ENCODE data around the gene ARSB. TPM values are rescaled to one million over a fixed set of nuclear protein-coding genes. Genes with fewer than 3 reads are reported as not detected.

Gene ARSB
- total RNA-seq, 1 donor from 2014 or later = 11.0 TPM

DNA sequence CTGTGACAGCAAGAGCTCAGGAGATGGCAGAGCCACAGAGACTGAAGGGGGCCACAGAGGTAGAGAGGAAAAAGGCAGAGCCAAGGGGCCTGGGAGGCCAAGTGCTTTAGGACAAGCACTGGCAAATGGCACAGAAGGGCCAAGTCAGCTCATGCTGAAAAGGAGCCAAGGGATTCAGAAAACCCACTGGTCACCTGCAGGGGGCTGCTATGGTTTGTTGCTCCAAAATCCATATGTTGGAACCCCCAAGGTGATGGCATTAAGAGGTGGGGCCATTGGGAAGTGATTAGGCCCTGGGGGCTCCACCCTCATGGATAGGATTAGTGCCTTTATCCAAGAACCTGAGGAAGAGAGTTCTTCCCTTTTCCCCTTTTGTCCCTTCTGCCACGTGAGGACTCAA lies 165.4 kb downstream of the ARSB start:
- DNase-seq = no peak
- no peak for ATAC-seq
- intact Hi-C loops (cut with micrococcal nuclease) = no loop called here

DNA sequence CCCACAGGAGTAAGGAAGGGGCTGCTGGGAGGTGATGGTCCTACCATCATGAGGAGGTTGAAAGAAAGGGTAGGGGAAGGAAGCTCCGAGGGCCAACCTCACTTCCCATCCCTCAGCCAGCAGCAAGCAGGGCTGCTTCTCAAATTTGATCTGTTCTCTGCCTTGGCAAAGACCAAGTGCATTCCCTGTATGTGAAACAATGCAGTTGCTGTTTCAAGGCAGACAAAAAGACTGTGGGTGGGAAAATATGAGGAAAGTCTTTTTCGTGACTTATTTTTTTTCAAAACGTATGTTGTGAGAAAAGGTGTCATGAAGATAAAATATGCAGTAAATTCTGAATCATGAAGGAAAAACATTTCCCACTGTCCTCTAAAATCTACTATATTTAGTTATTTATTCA lies 165.9 kb downstream of the ARSB start:
- intact Hi-C loops (cut with micrococcal nuclease) = no loop called here
- ATAC-seq (no peak), DNase-seq (no peak)

DNA sequence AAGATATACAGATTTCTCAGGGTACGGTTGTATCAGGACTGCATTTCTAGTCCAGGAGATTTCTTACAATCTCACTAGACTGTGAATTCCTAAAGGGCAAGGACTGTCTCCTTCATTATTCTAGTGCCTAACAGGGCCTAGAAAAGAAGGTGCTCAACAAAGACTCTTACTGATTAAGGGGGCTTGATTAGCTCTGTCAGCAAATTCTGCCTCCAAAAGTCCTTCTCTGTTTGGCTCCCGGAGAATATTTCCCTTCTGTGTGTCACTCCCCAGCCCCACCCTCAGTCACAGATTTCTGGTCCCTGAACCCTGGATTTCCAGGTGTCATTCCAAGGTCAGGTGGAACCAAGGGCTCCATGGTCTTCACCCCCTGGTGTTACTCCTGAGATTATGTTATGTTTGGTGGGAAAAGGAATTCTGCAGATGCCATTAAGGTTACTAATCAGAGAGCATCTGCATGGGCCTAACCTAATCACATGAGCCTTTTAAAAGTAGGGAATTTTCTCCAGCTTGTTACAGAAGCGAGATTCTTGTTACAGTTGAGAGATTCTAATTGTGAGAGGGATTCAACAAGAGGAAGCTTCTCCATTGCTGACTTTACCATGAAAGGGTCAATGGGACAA lies 168.9 kb downstream of the ARSB start:
- intact Hi-C loops (cut with micrococcal nuclease) = no loop called here
- no peak for ATAC-seq
- DNase-seq = no peak

DNA sequence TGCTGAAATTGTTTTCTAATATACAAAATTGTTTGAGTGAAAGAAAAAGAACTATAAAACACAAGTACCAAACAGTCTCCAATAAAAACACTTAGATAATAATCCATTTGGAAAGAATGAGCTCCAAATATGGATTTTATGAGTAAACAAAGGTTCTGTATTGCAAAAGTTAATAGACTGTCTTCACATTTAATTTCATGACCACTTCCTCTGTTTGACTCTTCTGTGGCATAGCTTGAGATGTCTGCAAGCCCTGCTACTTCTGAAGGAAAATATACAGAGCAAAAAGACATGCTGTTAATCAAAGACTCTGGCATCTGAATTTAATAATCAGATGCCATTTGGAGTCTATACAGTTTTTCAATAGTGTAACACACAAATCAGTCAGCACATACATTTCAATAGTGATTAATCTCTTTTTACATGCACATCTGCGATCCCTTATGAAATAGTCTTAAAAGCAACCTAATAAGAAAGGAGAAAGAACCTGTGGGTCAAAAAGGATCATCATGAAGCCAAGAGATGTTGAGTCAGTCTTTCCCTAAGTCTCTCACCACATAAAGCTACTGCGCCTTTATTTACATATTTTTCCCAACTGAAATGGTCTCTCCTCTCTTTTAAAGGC lies 171.1 kb downstream of the ARSB start:
- ATAC-seq = no peak
- intact Hi-C loops (cut with micrococcal nuclease) = no loop called here
- DNase-seq = no peak

DNA sequence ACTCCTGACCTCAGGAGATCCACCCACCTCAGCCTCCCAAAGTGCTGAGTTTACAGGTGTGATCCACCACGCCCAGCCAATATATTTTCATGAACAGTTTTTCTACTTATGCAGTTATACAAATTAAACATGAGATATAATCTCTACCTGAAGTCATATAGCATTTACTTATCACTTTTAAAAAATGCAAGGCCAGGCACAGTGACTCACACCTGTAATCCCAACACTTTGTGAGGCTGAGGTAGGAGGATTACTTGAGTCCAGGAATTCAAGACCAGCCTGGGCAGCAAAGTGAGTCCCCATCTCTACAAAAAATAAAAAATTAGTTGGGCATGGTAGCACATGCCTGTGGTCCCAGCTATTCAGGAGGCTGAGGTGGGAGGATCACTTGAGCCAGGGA lies 171.8 kb downstream of the ARSB start:
- intact Hi-C loops (cut with micrococcal nuclease) = no loop called here
- no peak for DNase-seq
- no peak for ATAC-seq

DNA sequence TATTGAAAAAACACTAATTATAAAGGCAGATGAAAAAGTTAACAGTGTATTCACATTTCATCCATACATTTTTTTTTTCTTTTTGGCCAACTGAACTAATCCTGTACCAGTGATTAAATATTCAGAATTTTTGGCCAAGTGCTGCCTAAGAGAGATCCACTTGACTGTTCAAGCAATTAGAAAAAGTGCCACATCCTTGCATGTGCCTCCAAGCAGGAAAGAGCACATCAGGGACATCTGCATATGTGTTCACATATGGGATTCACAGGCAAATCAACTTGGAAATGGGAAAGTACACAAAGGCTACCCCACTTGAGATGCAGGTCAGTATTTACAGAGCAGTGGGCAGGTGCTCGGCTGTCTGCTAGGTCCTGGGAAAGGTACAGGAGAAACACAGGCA lies 173.2 kb downstream of the ARSB start:
- intact Hi-C loops (cut with micrococcal nuclease) = no loop called here
- no peak for ATAC-seq
- DNase-seq = no peak

DNA sequence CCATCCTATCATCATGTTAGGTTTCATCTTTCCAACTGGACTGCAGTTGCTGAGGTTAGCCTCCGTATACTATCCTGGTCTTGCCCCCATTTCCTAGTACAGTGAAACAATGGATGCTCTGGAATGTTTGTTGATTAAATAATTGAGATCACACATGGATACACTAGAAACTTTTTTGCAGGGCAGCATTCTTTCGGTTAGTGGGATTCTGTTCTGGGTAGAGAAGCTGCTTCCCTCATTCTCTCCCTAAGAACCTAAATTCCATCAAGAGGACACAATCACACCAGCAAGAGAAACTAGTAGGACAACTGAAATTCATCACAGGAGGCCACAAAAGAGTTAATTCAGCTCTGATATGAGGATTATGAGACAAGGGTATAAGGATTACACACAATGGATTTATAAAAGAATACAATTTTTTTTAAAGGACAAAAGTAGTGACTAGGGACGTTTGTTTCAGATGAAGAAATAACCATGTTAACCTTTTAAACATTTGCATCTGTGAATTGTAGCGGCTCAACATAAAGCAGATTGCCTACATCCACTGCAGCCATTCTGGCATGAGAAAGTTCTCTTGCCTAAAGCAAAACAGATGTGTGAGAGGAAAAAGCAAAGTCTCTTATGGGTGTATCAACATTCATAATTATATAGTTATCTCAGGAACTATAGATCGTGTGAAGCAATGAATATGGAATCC lies 173.8 kb downstream of the ARSB start:
- no peak for DNase-seq

DNA sequence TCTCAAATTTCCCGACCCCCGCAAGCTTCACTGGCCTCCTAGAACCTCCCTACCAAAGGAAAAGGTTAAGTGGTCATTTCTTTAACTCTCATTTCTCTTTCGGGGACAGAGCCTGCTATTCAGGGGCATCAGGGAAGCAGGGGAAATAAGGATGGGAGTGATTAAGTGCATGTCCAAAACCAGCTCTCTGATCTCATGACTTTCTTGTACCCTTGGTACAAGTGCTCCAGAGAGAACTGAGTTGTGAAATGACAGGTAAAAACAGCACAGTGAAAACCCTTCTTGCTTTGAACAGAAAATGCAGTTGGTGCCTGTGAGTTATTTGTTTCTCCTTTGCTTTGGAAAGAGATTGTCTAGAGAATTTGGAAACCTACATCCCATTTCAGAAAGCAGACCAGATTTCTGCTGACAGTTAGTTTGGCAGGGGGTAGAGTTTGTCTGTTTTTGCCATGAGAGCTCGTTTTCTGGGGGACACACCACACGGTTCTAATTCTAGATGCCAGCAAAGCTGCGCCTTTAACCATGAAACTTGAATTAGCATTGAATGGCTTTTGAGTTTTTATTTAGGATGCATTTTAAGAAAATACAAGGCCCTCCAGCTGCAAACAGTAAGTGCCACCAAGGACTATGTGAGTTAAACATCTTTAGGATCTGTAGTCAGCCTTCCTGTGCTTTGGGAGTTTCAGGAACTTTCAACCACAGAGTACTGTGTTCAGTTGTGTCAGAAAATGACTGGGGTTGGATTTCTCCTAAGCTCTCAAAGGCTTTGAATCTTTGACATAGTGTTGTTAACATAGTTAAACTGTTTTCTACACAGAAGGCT lies 174.8 kb downstream of the ARSB start:
- no peak for DNase-seq
- peak; percentile 65 for ATAC-seq
- intact Hi-C loops (cut with micrococcal nuclease) = no loop called here

More for the DNA sequence above, 173.8 kb downstream of the ARSB start:
- intact Hi-C loops (cut with micrococcal nuclease) = no loop called here
- no peak for ATAC-seq

DNA sequence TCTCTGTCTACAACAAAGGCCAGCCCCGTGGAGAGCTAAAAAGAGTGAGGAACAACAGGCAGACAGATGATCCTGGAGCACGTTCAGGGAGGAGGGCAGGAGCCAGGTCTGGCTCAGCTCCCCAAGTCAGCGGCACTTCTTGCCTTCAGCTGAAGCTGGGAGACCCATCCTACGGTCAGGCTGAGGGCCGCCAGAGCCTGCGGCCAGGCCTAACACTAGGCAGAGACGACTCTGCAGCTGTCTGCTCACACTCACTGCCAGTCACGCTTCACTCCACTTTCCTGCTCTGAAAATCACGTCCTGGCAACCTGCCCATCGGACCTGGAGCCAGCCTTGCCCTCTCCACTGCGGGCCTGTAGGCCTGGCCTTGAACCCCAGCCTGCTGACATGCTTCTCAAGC lies 175.7 kb downstream of the ARSB start:
- ATAC-seq = peak; percentile 49
- intact Hi-C loops (cut with micrococcal nuclease) = no loop called here
- peak; percentile 38 for DNase-seq

DNA sequence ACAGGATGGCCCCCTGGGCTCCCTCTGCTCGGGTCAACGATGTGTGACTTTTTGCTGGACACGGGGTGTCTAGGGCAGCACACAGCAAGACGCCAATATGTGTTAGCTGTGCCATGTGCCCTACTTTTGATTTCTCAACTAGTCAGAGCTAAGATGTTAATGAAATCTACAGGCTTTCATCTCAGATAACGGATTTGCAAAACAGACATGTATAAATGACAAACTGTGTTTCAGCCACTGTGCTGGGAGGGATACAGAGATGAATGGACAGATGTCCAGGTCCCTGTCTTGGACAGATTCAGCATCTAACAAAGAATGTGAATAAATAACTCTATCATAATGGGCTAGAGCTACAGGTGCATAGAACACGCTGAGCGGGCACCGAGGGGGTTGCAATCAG lies 176.3 kb downstream of the ARSB start:
- DNase-seq (no peak), ATAC-seq (no peak)
- intact Hi-C loops (cut with micrococcal nuclease) = no loop called here

DNA sequence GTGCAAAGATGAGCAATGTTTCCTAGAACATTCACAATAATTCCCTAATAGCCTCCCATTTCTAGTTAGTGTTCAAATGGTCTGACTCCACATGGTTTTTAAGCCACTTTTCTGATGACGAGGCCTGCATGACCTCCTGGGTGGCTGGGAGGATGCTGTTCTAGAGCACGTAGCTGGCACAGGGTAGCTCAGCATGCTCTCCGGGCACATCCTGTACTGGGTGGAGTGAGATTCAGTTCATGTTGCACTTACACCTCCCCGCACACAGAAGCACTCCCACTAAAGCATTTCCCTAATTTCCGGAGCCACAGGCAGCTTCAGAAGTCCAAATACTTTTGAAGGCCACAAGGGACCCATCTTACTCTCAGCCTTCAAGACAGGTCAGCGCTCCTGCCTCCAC lies 176.7 kb downstream of the ARSB start:
- intact Hi-C loops (cut with micrococcal nuclease) = no loop called here
- no peak for DNase-seq
- ATAC-seq = peak; percentile 64

DNA sequence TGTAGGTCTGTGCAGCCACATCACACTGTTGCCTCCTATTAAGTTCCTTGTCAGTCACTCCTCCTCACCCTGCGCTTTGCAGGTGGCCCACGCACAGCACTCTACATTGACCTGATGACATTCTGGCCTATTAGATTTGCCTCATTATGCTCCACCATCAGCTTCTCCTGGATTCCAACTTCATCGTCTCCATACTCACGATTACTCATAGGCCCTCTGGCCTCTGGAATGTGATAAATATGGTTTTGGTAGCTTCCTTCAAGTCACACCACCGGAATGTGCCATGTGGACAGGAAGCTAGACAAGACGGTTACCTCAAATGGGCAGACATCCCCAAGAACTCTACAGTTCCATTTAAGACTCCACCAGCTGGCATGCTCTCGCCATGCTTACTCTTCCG lies 178.6 kb downstream of the ARSB start:
- no peak for DNase-seq
- intact Hi-C loops (cut with micrococcal nuclease) = no loop called here
- ATAC-seq = no peak

DNA sequence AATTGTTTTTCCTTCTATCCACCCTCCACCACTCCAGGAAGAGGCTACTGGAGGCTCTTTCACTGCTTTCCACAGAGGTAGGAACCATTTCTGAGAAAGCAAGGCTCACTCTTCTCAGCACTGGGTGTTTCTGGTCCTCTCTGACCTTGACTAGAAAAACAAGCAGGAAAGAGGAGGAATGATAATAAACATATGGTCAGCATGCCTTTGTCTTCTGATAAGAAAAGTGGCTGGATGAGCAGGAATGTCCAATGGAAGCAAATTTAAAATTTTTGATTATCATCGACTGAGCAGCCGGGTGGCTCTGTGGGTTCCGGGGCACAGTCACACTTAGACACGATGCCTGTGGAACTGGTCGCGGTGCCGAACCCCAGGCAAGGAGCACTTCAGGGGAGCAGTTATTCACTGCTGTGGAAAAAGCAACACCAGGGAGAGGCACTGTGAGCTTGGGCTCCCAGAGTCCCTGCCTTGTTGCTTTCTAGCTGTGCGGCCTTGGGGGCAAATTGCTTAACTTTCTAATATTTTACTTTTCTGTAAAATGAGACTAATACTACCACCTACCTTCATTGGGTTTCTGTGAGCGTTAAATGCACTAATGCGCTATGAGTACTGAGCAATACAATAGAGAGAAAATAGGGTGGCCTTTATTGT lies 179.5 kb downstream of the ARSB start:
- intact Hi-C loops (cut with micrococcal nuclease) = no loop called here
- ATAC-seq (no peak), DNase-seq (no peak)

DNA sequence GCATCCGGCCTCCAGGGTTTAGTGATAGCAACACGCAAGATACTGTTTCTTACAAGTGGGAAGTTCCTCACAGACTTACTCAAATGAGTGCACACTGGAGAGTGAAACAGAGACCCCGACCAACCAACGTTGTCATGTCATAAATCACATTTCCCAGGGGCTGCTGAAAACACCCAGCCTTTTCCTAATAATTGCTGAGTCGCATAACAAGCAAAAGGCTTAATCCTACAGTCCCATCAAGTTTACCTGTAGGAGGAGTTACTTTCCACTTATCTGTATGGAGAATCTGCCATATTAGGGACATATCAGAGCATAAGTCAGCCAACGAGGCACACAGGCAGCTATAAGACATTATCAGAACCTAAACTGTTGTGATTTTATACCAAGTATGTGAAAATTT lies 180.1 kb downstream of the ARSB start:
- no peak for DNase-seq
- intact Hi-C loops (cut with micrococcal nuclease) = no loop called here
- ATAC-seq = no peak

DNA sequence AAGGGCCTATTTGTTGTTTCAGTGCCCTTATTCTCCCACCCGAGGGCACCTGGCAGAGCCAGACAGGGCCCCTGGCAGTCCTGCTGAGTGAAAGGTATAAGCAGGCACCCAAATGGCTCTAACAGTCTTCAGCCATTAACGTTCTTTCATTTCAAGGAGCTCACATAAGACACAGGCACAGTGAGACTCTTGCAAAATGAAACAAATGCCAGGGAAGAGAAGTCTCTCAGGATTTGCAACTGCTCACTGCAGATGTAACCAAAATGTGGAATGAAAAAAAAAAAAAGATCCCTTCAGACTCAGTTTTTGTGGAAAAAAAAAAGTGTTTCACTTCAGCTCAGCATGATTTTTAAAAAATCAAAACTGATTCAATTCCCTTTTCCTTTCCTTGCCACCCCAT lies 181.2 kb downstream of the ARSB start:
- intact Hi-C loops (cut with micrococcal nuclease) = no loop called here
- DNase-seq = no peak
- peak; percentile 37 for ATAC-seq

DNA sequence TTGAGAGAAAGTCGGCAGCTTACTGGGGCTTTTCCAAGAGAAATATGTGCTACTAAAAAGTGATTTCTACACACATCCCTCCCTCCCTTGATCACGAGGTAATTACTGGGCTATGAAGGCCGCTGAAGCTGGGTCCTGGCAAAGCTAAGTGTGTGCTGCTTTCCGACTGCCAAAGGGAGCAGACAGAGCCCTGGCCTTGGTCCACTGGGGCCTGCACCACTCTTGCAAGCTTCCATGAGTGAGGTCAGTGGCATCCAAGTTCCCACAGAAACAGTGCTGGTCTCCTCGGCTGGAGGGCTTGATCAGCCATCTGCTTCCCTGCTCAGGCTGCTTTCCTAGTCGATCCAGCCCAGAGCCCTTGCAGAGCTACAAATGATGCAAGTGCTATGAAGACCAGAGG lies 181.8 kb downstream of the ARSB start:
- DNase-seq = peak; percentile 85
- intact Hi-C loops (cut with micrococcal nuclease) = no loop called here
- ATAC-seq = peak; percentile 96

DNA sequence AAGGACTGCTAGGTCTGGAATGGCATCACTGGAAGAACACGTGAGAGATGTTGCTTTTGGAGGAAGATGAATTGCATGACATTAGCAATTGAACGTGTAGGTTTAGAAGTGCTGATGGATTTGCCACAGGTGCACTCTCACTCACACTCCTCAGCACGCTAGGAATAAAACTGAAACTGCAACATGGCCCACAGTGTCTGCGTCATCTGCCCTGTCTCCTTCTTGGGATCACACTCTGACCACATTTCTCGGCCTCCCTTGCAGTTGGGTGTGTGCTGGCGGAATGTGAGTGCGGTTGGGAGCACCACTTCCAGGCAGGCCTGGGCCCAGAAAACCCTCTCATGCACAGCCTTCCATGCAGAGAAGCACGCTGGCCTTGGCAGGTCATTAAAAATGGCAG lies 183.7 kb downstream of the ARSB start:
- intact Hi-C loops (cut with micrococcal nuclease) = no loop called here
- DNase-seq = no peak
- ATAC-seq = no peak

DNA sequence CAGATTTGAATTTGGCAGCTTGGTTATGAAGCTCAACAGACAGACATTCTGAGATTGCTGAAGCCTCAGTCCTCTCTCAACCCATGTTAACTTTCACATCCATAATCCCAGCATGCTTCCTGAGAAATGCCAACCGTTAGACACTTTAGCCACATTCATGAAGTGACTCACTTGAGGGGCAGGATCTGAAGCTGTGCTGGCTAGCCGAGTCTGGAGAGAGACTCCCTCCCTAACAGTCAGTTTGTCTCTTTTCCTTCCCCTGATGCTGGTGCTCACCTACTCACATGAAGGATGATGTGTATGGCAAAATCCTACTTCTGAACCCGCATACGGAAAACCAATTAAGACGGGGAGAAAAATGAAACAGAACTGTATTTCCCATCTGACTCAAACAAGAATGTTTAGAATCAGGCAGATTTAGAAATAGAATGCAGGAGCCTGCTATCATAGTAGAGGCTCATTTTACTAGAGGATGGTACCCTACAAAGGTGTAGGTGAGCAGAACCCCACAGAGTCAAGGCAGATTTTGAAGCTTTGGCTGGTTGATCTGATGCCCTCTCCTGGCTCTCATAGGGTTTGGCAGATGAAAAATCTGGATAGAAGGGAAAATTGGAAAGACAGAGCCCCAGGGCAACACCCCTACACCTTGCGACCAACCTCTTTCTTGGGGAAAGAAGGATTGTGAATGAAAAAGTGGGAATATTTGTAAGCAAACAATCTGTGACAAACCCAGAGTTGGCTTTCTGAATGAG lies 185.7 kb downstream of the ARSB start:
- intact Hi-C loops (cut with micrococcal nuclease) = no loop called here
- no peak for ATAC-seq
- no peak for DNase-seq

DNA sequence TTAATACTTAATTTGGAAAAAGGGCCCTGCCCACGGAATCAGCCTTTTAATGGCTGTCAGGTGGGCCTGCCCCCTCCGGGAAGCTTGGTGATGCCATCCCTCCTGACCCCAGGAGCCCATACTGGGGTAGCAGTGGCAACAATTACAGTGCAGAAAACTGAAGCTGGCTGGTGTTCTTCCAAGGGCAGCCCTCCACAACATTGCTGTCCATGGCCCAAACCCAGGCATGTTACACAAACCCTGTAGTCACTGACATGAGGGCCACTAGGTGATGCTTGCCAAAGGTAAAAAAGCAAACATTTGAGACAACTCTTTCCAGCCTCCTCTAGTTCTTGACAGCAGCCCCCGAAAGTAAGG lies 186.5 kb downstream of the ARSB start:
- no peak for DNase-seq
- intact Hi-C loops (cut with micrococcal nuclease) = no loop called here
- no peak for ATAC-seq
